ENCODE results near the gene RIBC1.

DNA sequence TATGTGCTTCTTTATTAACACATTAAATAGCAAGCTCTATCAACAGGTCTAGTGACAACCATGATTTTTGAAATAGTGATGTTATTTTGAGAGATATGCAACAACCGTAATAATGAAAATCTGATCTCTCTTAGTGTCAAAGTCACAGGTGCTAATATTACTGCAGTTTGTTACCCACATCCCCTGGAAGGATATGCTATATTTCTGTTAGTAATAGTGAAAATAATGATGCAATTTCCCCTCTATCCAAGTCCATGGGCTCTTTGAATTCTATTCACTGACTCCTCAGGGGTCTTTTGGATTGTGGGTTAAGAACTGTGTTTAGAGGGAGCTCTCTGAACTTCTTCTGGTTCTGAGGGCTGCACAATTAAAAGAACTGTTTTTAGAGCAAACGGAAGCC is 14.5 kb downstream of the RIBC1 start:
- no peak for TF ChIP-seq CTCF (IDR thresholded peaks at IDR 0.05)
- TF ChIP-seq EP300 (IDR thresholded peaks at IDR 0.05; ENCODE audit: low read depth): no peak
- no peak for TF ChIP-seq POLR2A (IDR thresholded peaks at IDR 0.05)

Data from transverse colon (tissue), 3 donors.